OCI-LY3 (cell line): ENCODE measurements around the gene LCN2.

Source experiments
- EZH2phosphoT487 ChIP-seq: fragments of 200-600 bp; shearing (Covaris generic); IDR thresholded peaks from 2 replicates; pipeline ENCODE4 v1.6.1; 2018; ENCODE audit warnings: antibody characterized with exemption, mixed run types, low read depth
- TF ChIP-seq, protein P1 (sequence below): fragments of 200-600, 300-600 bp; sonication (generic); IDR thresholded peaks from 2 replicates; pipeline ENCODE4 v1.5.1; 2014; ENCODE audit warnings: antibody characterized with exemption, low read length, low read depth

DNA sequence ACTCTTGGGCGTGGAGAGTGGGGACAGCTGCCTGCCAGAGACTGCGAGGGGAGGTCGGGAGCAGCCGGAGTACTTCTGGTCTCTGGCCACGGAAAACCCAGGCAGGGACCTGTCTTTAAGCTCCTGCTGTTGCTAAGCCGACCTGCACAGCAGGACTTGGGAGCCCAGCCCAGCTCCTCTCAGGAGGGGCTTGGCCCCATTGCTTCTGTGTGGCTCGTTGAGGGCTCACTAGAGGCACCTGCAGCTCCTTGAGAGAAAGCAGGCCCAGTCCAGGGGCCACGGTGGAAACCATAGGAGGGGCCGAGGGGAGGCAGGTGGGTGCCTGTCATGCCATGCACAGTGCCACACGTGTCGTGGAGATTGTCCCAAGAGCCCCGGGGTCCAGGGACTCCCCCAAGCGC is 3.3 kb upstream of the LCN2 start:
- TF ChIP-seq, protein P1, sequence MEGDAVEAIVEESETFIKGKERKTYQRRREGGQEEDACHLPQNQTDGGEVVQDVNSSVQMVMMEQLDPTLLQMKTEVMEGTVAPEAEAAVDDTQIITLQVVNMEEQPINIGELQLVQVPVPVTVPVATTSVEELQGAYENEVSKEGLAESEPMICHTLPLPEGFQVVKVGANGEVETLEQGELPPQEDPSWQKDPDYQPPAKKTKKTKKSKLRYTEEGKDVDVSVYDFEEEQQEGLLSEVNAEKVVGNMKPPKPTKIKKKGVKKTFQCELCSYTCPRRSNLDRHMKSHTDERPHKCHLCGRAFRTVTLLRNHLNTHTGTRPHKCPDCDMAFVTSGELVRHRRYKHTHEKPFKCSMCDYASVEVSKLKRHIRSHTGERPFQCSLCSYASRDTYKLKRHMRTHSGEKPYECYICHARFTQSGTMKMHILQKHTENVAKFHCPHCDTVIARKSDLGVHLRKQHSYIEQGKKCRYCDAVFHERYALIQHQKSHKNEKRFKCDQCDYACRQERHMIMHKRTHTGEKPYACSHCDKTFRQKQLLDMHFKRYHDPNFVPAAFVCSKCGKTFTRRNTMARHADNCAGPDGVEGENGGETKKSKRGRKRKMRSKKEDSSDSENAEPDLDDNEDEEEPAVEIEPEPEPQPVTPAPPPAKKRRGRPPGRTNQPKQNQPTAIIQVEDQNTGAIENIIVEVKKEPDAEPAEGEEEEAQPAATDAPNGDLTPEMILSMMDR: no peak
- TF ChIP-seq EZH2phosphoT487: no peak
